ENCODE results near the gene PITPNC1. TPM values are rescaled to one million over a fixed set of nuclear protein-coding genes. Genes with fewer than 3 reads are reported as not detected.

The PITPNC1 gene
- total RNA-seq, 1 donor: 25.7 TPM

- H3K4me3 ChIP-seq (ENCODE audit: low read depth, low read length): no peak overlapping the region
- no peak for TF ChIP-seq CTCF (IDR thresholded peaks at IDR 0.05; ENCODE audit: insufficient read depth, low read length)
- peak; percentile 66 for DNase-seq (ENCODE audit: low read depth)
These were observed 110.4 kb downstream of the PITPNC1 start for GRCh38 chr17:67487506-67487905.

GRCh38 chr17:67488161-67488560 lies 111.1 kb downstream of the PITPNC1 start:
- H3K4me3 ChIP-seq (ENCODE audit: low read depth, low read length): no peak overlapping the region
- peak; percentile 91 for DNase-seq (ENCODE audit: low read depth)
- no peak for TF ChIP-seq CTCF (IDR thresholded peaks at IDR 0.05; ENCODE audit: insufficient read depth, low read length)

DNA sequence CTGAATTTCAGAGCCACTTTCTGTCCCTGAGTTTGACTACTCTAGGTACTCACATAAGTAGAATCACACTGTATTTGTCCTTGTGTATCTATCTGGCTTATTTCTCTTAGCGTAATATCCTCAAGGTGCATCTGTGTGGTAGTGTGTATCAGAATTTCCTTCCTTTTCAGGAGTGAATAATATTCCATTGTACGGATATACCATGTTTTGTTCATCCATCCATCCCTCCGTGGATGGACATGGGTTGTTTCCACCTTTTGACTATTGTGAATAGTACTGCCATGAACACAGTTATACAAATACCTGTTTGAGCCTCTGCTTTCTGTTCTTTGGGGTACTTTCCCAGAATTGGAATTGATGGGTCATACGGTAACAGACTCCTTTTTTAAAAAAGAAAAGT lies 111.7 kb downstream of the PITPNC1 start:
- no peak overlapping the region for H3K4me3 ChIP-seq (ENCODE audit: low read depth, low read length)
- no peak for TF ChIP-seq CTCF (IDR thresholded peaks at IDR 0.05; ENCODE audit: insufficient read depth, low read length)
- no peak for DNase-seq (ENCODE audit: low read depth)

GRCh38 chr17:67489273-67489672 lies 112.2 kb downstream of the PITPNC1 start:
- DNase-seq (ENCODE audit: low read depth): no peak
- TF ChIP-seq CTCF (IDR thresholded peaks at IDR 0.05; ENCODE audit: insufficient read depth, low read length): no peak
- H3K4me3 ChIP-seq (ENCODE audit: low read depth, low read length): no peak overlapping the region

GRCh38 chr17:67490471-67490870 lies 113.4 kb downstream of the PITPNC1 start:
- no peak for TF ChIP-seq CTCF (IDR thresholded peaks at IDR 0.05; ENCODE audit: insufficient read depth, low read length)
- peak overlapping the region; percentile 54 for H3K4me3 ChIP-seq (ENCODE audit: low read depth, low read length)
- no peak for DNase-seq (ENCODE audit: low read depth)

DNA sequence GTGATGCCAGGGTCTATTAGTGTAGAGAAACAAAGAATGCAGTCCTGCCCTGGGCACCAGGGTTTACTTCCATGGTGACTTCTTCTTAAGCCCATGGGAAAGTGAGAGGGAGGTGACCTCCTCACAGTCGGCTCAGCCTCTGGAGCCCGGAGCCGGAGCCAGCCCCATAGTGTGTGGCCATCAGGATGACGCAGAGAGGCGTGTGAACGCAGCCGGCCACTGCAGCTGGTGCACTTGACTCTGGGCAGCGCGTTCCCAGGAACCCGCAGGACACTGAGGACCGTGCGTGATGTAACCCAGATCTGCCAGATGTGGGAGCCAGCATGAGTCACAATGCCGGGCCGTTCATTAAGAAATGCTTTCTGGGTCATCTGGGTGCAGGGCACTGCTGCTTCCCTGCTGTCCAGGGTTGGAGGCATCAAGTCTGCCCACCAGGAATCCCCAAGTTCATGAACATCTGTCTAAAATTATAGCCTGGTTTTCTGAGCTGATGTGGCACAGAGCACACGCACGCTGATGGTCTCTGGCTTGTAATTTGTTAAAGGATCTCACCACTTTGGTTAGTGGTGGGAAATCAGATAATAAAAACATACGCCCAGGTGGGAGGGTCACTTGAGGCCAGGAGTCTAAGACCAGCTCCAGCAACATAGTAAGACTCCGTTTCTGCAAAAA lies 114.1 kb downstream of the PITPNC1 start:
- TF ChIP-seq CTCF (IDR thresholded peaks at IDR 0.05; ENCODE audit: insufficient read depth, low read length): no peak
- H3K4me3 ChIP-seq (ENCODE audit: low read depth, low read length): peak overlapping the region; percentile 54
- DNase-seq (ENCODE audit: low read depth): peak; percentile 98

DNA sequence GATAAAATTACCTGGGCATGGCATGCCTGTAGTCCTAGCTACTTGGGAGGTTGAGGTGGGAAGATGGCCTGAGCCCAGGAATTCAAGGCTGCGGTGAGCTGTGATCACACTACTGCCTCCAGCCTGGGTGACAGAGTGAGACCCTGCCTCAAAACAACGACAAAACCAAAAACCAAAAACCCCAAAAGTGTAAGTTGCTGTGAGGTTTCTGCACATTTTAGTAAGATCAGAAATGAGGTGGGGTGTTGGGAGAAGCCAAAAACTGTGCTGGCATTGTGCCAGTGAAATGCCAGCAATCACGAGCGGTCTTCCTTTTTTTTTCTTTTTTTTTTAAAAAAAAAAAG lies 114.6 kb downstream of the PITPNC1 start:
- DNase-seq (ENCODE audit: low read depth): no peak
- TF ChIP-seq CTCF (IDR thresholded peaks at IDR 0.05; ENCODE audit: insufficient read depth, low read length): no peak

More for the DNA sequence above, 114.6 kb downstream of the PITPNC1 start:
- H3K4me3 ChIP-seq (ENCODE audit: low read depth, low read length): no peak overlapping the region

All from fibroblast of the aortic adventitia (primary cell).